Muscle layer of duodenum (tissue), 2 donors: ENCODE measurements around the gene HBEGF.

Source experiments
- H3K27ac ChIP-seq: one replicate; pipeline ENCODE4 v1.7.0; 2013; ENCODE audit warnings: mild to moderate bottlenecking, low read length
- H3K27me3 ChIP-seq: one replicate; pipeline ENCODE4 v1.7.0; 2013; ENCODE audit warnings: low read depth, mild to moderate bottlenecking, control low read depth, low read length
- H3K36me3 ChIP-seq, 2 donors: one replicate each; pipeline ENCODE4 v1.7.0; 2013; ENCODE audit warnings: low read length in 2 of 2, control low read depth in 1 of 2, mild to moderate bottlenecking in 1 of 2; ENCODE audit not compliant: insufficient read depth in 2 of 2, control insufficient read depth in 1 of 2
- H3K4me1 ChIP-seq, 2 donors: one replicate each; pipeline ENCODE4 v1.7.0; 2013; ENCODE audit warnings: low read length in 2 of 2, mild to moderate bottlenecking in 2 of 2, control low read depth in 1 of 2, moderate library complexity in 1 of 2; ENCODE audit not compliant: insufficient read depth in 2 of 2, control insufficient read depth in 1 of 2
- H3K4me3 ChIP-seq, 2 donors: one replicate each; pipeline ENCODE4 v1.7.0; 2013; ENCODE audit warnings: low read length in 2 of 2, low read depth in 1 of 2, mild to moderate bottlenecking in 1 of 2
- H3K9me3 ChIP-seq, 2 donors: one replicate each; pipeline ENCODE4 v1.7.0; 2013; ENCODE audit warnings: low read length in 2 of 2, control low read depth in 1 of 2, mild to moderate bottlenecking in 1 of 2; ENCODE audit not compliant: control insufficient read depth in 1 of 2
- donor health status: healthy.

Gene HBEGF

DNA sequence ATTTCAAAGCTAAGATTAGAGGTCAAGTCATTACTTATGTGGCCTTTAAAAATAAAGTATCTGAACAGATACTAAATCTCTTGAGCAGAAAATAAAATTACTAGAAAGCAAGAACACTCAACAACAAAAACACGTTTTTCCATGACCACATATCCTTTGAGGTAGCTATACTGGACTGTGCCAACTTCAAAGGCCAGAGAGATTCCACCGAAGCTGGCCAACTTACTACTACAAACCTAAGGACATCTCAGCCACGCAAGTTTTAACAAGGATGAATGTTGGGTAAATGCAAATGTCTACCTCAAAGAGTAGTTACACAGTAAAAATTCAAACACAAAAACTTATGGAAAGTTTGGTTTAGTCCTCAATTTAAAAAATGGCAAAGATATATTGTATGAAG is 62.4 kb downstream of the HBEGF start:
- Histone ChIP-seq H3K4me1 (peaks cover 0 to 17% of the 10 kb centered on the region in 2 donors), H3K27me3 (no peaks in the 10 kb centered on the region), H3K9me3 (no peaks in the 10 kb centered on the region), H3K27ac (no peak overlapping the region), H3K4me3 (no peak overlapping the region), H3K36me3 (peaks cover 0 to 4% of the 10 kb centered on the region in 2 donors)
